ENCODE data around the gene LRRC19.

GRCh38 chr9:26954050-26954508 lies 51.4 kb downstream of the LRRC19 start:
- TF ChIP-seq, protein P1, sequence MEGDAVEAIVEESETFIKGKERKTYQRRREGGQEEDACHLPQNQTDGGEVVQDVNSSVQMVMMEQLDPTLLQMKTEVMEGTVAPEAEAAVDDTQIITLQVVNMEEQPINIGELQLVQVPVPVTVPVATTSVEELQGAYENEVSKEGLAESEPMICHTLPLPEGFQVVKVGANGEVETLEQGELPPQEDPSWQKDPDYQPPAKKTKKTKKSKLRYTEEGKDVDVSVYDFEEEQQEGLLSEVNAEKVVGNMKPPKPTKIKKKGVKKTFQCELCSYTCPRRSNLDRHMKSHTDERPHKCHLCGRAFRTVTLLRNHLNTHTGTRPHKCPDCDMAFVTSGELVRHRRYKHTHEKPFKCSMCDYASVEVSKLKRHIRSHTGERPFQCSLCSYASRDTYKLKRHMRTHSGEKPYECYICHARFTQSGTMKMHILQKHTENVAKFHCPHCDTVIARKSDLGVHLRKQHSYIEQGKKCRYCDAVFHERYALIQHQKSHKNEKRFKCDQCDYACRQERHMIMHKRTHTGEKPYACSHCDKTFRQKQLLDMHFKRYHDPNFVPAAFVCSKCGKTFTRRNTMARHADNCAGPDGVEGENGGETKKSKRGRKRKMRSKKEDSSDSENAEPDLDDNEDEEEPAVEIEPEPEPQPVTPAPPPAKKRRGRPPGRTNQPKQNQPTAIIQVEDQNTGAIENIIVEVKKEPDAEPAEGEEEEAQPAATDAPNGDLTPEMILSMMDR (IDR thresholded peaks at IDR 0.05) = no peak
- no peak for TF ChIP-seq POLR2A (IDR thresholded peaks at IDR 0.05)
